NOMO-1 treated with dmso at 0.1 percent for 144 hours (cell line): ENCODE data around the gene RPN2.

Source experiments
- DNase-seq: peaks from one replicate; lab custom pipeline; 2025; ENCODE audit not compliant: unreplicated experiment; lab: John Stamatoyannopoulos, UW

Gene RPN2

DNA sequence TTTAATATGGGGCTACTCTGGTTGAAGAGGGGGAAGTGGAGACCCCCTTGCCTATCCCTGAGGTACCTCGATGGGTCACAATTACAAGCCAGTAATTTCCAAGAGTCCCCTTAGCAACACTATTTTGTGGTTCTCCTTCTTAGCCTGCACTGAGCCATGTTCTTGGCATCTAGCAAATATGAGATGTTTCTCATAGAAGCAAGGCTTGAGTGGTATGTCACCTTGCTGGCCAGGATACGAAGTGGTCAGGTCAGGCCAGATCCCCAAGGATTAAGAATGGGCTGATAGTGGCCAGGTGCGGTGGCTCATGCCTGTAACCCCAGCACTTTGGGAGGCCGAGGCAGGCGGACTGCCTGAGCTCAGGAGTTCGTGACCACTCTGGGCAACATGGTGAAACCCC, 84.6 kb downstream of the RPN2 start:
- DNase-seq: no peak

- peak; percentile 95 for DNase-seq
Measured at GRCh38 chr20:37265152-37265551, 86.0 kb downstream of the RPN2 start.

DNA sequence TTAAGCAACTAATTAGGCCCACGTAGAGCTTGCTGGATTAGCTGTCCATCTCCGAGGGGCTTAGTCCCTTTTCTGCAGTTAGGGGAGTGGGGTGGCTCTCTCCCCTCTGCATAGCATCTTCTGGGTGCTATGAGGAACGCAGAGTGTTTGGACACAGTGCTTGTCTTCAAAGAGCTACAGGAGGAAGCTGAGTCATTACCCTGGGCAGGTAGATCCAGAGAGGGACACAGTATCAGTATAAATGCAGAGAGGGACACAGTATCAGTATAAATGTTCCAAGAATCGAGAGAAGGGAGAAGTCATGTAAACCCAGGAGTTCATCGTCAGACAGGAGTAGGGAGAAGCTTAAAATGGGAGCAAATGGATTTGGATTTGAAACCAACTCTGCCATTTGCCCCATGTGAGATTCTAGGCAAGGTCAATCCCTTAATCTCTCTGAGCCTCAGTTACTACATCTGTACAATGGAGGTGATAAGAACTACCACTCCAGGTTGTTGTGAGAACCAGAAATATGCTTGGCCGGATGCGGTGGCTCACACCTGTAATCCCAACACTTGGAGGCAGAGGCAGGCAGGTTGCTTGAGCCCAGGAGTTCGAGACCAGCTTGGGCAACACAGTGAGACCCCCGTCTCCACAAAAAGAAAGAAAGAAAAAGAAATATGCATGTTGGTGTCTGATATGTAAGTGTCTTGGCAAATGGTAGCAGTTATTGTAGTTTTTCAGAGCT, 88.0 kb downstream of the RPN2 start:
- no peak for DNase-seq

GRCh38 chr20:37267667-37268313, 88.7 kb downstream of the RPN2 start:
- DNase-seq: no peak

GRCh38 chr20:37270576-37271420, 91.7 kb downstream of the RPN2 start:
- DNase-seq: peak; percentile 86

DNA sequence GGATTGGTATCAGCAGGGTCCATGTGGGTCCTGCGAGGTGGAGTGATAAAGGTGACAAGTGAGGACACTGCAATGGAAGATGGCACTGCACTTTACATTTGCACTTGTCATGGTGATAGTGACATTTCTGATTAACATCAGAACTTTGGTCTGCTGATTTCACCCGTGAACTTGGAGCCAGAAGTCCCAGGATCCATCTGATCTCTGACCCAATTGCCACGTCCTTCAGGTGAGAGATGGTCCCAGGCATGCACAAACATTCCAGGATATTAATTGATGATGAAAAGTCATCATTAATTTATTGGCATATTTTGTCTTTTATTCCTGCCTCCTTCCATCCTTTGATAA, 92.3 kb downstream of the RPN2 start:
- no peak for DNase-seq

DNA sequence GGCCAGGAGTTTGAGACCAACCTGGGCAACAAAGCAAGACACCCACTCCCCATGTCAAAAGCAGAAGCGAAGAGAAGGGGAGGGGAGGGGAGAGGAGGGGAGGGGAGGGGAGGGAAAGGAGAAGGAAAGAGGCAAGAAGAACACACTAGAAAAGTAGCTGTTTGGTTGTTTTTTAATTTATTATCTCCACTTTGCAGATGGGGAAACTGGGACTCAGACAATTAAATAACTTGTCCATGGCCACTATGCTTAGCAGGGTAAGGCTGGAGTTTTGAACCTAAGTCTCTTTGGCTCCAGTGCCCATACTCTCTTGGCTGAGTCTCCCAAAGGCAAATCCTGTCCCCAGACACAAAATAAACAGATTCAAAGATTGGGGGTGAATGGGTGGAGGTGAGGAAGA, 94.9 kb downstream of the RPN2 start:
- no peak for DNase-seq

- DNase-seq: peak; percentile 81
Measured at GRCh38 chr20:37274851-37275524, 95.9 kb downstream of the RPN2 start.

GRCh38 chr20:37276494-37277252, 97.5 kb downstream of the RPN2 start:
- DNase-seq: peak; percentile 11

DNA sequence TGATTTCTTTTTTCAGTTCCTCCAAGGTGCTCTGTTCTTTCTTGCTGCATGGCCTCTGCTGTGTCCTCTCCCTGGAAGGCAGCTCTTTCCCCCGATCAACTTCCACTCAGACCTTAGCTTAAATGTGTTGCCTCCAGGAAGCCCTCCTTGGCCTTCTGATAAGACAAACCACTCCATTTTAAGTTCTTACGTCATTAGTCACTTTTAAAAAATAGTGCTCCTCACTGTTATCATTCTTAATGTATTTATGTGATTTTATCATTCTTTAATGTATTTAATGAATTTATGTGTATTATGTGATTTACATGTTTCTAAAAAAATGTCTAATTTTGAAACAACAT, 98.1 kb downstream of the RPN2 start:
- no peak for DNase-seq

DNA sequence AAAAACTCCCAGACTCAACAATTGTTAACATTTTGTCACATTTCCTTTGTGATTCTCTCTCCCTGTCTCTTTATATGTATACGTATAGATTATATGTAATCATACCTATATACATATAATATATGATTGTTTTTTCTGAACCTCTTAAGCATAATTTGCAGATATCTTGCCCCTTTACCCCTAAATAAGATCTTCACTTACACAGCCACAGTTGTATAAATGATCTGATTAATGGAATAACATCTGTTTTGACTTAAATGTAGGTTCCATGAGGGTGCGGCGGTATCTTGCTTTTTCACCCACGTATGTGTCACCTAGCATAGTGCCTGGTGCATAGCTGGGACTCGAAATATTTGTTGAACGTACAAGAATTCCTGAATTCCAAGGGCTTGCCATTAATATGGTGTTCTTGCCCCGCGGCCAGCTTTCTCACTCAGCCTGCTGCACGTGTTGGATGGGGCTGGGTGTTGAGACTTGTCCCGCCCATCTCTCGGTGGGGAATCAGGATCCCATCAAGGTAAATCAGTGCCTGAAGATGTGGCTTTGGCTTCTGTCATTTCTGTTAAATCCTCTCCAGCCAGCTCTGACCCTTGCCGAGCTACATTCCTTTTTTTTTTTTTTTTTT, 99.9 kb downstream of the RPN2 start:
- no peak for DNase-seq

GRCh38 chr20:37279820-37280219, 100.7 kb downstream of the RPN2 start:
- DNase-seq: no peak

- DNase-seq: no peak
Measured at GRCh38 chr20:37280403-37280802, 101.3 kb downstream of the RPN2 start.

DNA sequence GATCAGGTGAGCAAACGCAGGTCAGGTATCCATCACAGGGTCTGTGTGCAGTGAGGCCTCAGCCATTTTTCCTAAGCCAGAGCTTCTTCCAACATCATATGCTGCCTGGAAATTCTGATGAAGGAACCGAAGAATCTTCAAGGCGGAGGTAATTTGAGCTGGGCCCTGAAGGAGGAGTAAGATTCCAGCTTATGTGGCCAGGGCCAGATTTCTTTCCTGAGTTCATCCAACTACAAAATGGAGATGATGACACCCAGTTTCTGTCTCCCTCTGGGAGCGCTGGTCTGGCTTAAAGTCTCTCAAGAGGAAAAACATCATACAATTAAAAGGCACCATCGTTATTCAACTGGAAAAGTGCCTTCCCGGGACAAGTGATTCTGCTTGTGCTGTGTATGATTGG, 103.4 kb downstream of the RPN2 start:
- no peak for DNase-seq

- no peak for DNase-seq
Measured at GRCh38 chr20:37283530-37284195, 104.5 kb downstream of the RPN2 start.

GRCh38 chr20:37284691-37285161, 105.6 kb downstream of the RPN2 start:
- DNase-seq: no peak

- DNase-seq: no peak
Measured at GRCh38 chr20:37285664-37286374, 106.7 kb downstream of the RPN2 start.

GRCh38 chr20:37288091-37288490, 109.0 kb downstream of the RPN2 start:
- DNase-seq: no peak

DNA sequence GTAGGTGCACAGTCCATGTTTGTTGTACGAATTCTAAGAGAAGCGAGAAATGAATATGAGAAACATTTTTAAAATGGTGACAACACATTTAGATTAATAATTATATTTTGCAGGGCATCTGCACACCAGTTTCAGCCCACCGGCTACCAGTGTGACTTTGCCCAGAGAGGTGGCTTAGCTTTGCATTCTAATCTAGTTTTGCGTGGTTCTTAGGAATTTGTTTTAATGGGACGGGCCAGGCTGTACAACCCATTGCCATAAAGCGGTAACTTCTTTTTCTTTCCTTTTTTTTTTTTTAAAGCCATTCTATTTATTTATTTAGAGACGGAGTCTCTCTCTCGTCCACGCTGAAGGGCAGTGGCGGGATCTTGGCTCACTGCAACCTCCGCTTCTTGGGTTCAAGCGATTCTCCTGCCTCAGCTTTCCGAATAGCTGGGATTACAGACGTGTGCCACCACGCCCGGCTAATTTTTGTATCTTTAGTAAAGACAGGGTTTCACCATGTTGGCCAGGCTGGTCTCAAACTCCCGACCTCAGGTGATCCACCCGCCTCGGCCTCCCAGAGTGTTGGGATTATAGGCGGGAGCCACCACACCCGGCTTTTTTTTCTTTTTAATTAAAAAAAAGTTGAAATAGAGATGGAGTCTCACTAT, 111.2 kb downstream of the RPN2 start:
- DNase-seq: no peak
